Stomach (tissue), 4 donors: ENCODE results near the gene USP36.

Experiments
- CTCF ChIP-seq, 7 experiments: fragments of 450-650 bp in 4 of 7; fragments of 200-600 bp in 3 of 7; sonication (generic) in 3 of 7; IDR thresholded peaks; one replicate each; pipeline ENCODE4 v1.5.1; 2016 to 2019; ENCODE audit warnings: antibody characterized with exemption in 7 of 7, control low read depth in 2 of 7, mild to moderate bottlenecking in 1 of 7
- EP300 ChIP-seq: sonication (generic); formaldehyde crosslinking; IDR thresholded peaks from one replicate; pipeline ENCODE4 v1.6.1; 2017; ENCODE audit warnings: antibody characterized with exemption
- POLR2A ChIP-seq, 4 donors: fragments of 450-650 bp; IDR thresholded peaks; one replicate each; pipeline ENCODE4 v1.6.1; 2016; ENCODE audit warnings: antibody characterized with exemption in 4 of 4, control low read depth in 2 of 4, mild to moderate bottlenecking in 1 of 4, moderate library complexity in 1 of 4
- POLR2AphosphoS5 ChIP-seq, 3 donors: sonication (generic); formaldehyde crosslinking; IDR thresholded peaks; one replicate each; pipeline ENCODE4 v1.6.1; 2016; ENCODE audit warnings: antibody characterized with exemption in 3 of 3

GRCh38 chr17:78878871-78879527 lies 38.4 kb upstream of the USP36 start:
- TF ChIP-seq POLR2A (IDR thresholded peaks at IDR 0.05): no peak
- no peak for TF ChIP-seq CTCF (IDR thresholded peaks at IDR 0.05)
- no peak for TF ChIP-seq EP300
- no peak for TF ChIP-seq POLR2AphosphoS5 (IDR thresholded peaks at IDR 0.05)
